ENCODE data around the gene BTG2.

The BTG2 gene

GRCh38 chr1:203300441-203301330 is 4.6 kb upstream of the BTG2 start:
- H3K27ac ChIP-seq = no peak overlapping the region
- TF ChIP-seq ZFX (IDR thresholded peaks at IDR 0.05; ENCODE audit: borderline replicate concordance) (no peak), CTCF (IDR thresholded peaks at IDR 0.05) (no peak)

GRCh38 chr1:203301331-203301668 is 4.0 kb upstream of the BTG2 start:
- TF ChIP-seq ZFX (IDR thresholded peaks at IDR 0.05; ENCODE audit: borderline replicate concordance) = no peak
- no peak for TF ChIP-seq CTCF (IDR thresholded peaks at IDR 0.05)
- no peak overlapping the region for H3K27ac ChIP-seq

DNA sequence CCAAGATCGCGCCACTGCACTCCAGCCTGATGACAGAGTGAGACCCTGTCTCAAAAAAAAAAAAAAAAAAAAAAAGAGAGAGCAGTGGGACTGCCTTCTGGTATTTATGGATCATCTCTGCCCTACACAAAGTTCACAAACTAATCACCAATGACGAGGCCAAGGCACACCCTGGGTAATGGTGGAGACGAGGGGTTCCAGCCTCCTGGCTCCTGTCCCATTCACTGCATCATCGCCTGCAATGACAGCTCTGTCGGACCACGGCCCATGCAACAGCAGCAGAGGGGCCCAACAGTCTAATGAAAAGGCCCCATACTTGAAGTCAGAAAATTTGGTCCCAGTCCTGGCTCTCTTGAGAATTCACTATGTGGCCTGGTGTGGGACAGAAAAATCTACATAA is 2.9 kb upstream of the BTG2 start:
- H3K27ac ChIP-seq = no peak overlapping the region
- TF ChIP-seq ZFX (IDR thresholded peaks at IDR 0.05; ENCODE audit: borderline replicate concordance) (no peak), CTCF (IDR thresholded peaks at IDR 0.05) (no peak)

DNA sequence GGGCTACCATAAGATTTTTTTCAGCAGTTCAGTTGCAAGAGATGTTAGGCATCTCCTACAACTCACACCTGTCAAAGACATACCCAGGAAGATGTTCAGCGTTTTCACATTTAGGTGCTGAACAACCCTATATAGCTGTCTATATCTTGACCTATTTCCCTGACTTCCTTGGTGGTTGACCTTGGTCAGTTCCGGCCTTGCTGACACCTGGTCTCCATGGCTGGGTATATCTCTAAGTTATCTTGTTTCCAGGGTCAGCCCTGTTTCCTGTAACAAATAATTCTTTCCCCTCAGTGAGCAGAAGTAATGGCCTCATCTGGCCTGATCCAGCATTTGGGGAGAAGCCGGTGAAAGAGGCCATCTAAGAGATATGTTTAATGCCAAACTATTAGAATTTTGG is 2.4 kb upstream of the BTG2 start:
- no peak for TF ChIP-seq ZFX (IDR thresholded peaks at IDR 0.05; ENCODE audit: borderline replicate concordance)
- no peak overlapping the region for H3K27ac ChIP-seq

DNA sequence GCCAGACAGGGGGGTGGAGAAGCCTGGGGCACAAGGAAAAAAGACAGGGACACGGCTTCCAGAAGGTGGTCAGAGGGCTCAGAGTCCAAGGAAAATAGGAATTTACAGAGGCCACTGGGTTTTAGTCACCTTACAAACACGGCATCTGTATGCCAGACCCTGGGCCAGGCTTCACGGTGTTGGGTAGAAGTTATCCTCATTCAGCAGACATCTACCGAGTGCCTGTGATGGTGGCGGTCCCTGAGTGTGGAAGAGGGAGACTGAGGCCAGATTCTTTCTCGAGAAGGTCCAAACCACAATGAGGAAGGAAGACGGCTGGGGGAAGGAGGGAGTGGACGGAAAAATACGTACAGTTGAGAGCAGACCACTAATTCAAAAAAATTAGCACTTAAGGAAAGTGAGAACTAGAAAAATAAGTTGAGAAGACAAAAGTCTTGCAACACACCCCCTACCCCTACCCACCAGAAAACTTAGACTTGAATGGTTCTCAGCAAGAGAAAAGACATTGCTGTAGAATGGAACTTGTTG is 864 bp upstream of the BTG2 start:
- TF ChIP-seq CTCF (IDR thresholded peaks at IDR 0.05) (no peak), ZFX (IDR thresholded peaks at IDR 0.05; ENCODE audit: borderline replicate concordance) (no peak)
- peak overlapping the region; percentile 43 for H3K27ac ChIP-seq

GRCh38 chr1:203305809-203306088 is 430 bp downstream of the BTG2 start:
- TF ChIP-seq ZFX (IDR thresholded peaks at IDR 0.05; ENCODE audit: borderline replicate concordance) (no peak), CTCF (IDR thresholded peaks at IDR 0.05) (no peak)
- peak overlapping the region; percentile 43 for H3K27ac ChIP-seq

GRCh38 chr1:203306089-203306964 is 1.0 kb downstream of the BTG2 start:
- peak; percentile 12; the same call in 1 of the 2 replicates for TF ChIP-seq CTCF (IDR thresholded peaks at IDR 0.05)
- TF ChIP-seq ZFX (IDR thresholded peaks at IDR 0.05; ENCODE audit: borderline replicate concordance) = no peak
- peak overlapping the region; percentile 43; the same call in 1 of the 2 replicates for H3K27ac ChIP-seq

All from 22Rv1 (cell line).